ENCODE measurements around the gene TRAF2.
"Not testable (repeated sequence)": the region's sequence is repeated elsewhere in the genome, so short reads cannot be mapped to it uniquely, and the experiment has no call there.

The TRAF2 gene

GRCh38 chr9:136885950-136886578 lies at the start of gene TRAF2:
TSS of gene TRAF2 (plus strand) at chr9:136886516. CDS start at chr9:136898741, 12,225 bp downstream.
- DNase-seq, result peak; percentile 98

GRCh38 chr9:136837146-136837855 lies 49.0 kb upstream of the TRAF2 start:
- no peak for DNase-seq

GRCh38 chr9:136837856-136838277 lies 48.4 kb upstream of the TRAF2 start:
- DNase-seq, result not testable (repeated sequence)

- DNase-seq, result no peak
Measured at GRCh38 chr9:136838314-136839228, 47.7 kb upstream of the TRAF2 start.

GRCh38 chr9:136839229-136840139 lies 46.8 kb upstream of the TRAF2 start:
- DNase-seq, result no peak

GRCh38 chr9:136840140-136840876 lies 46.0 kb upstream of the TRAF2 start:
- no peak for DNase-seq

- DNase-seq, result no peak
Measured at GRCh38 chr9:136840877-136841645, 45.3 kb upstream of the TRAF2 start.

GRCh38 chr9:136841646-136842379 lies 44.5 kb upstream of the TRAF2 start:
- DNase-seq, result not testable (repeated sequence)

GRCh38 chr9:136842380-136842948 lies 43.9 kb upstream of the TRAF2 start, which contains the start of gene AJM1:
TSS of gene AJM1 (plus strand) at chr9:136842478. CDS start at chr9:136844415, 1,937 bp downstream.
- DNase-seq, result peak; percentile 84

- not testable (repeated sequence) for DNase-seq
Measured at GRCh38 chr9:136843159-136843800, 43.0 kb upstream of the TRAF2 start.

GRCh38 chr9:136843801-136844740 lies 42.2 kb upstream of the TRAF2 start:
- DNase-seq, result peak; percentile 71

GRCh38 chr9:136844761-136845464 lies 41.4 kb upstream of the TRAF2 start:
- no peak for DNase-seq

GRCh38 chr9:136845465-136846260 lies 40.7 kb upstream of the TRAF2 start:
- no peak for DNase-seq

- DNase-seq, result no peak
Measured at GRCh38 chr9:136846376-136847087, 39.8 kb upstream of the TRAF2 start.

- no peak for DNase-seq
Measured at GRCh38 chr9:136847088-136847825, 39.1 kb upstream of the TRAF2 start.
